KG1 (cell line): Measurements from ENCODE around the gene CRLF2.
"Not testable (repeated sequence)": the region's sequence is repeated elsewhere in the genome, so short reads cannot be mapped to it uniquely, and the experiment has no call there.

ENCODE experiments used
- DNase-seq: peaks from one replicate; lab custom pipeline; 2025; lab: John Stamatoyannopoulos, UW

The CRLF2 gene

GRCh38 chrX:1215123-1215823, 2.8 kb upstream of the CRLF2 start:
- peak; percentile 17 for DNase-seq

- no peak for DNase-seq
These were observed 1.5 kb upstream of the CRLF2 start for GRCh38 chrX:1213971-1214370.

DNA sequence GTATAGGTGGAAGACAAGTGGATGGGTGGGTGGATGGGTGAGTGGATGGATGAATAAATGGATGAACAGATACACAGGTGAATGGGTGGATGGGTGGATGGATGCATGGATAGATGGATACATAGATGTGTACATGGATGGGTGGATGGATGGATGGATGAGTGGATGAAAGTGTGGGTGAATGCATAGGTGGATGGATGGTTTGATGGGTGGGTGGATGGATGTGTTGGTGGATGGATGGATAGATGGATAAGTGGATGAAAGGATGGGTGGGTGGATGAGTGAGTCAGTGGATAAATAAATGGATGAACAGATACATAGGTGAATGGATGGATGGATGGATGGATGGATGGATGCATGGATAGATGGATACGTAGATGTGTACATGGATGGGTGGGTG, 1.6 kb downstream of the CRLF2 start:
- no peak for DNase-seq

DNA sequence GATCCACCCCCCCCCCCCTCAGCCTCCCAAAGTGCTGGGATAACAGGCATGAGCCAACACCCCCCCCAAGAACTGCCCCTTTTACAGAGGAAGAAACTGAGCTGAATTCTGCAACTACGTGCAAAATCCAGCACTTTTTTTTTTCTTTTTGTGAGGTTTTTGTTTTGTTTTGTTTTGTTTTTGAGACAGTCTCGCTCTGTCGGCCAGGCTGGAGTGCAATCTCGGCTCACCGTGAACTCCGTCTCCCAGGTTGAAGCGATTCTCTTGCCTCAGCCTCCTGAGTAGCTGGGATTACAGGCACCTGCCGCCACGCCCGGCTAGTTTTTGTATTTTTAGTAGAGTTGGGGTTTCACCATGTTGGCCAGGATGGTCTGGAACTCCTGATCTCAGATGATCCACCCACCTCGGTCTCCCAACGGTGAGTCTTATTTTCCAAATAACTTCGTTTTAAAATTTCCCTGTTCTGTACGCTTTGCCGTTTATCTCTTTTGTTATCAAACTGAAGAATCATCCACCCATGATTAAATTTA, 4.9 kb downstream of the CRLF2 start:
- no peak for DNase-seq

DNA sequence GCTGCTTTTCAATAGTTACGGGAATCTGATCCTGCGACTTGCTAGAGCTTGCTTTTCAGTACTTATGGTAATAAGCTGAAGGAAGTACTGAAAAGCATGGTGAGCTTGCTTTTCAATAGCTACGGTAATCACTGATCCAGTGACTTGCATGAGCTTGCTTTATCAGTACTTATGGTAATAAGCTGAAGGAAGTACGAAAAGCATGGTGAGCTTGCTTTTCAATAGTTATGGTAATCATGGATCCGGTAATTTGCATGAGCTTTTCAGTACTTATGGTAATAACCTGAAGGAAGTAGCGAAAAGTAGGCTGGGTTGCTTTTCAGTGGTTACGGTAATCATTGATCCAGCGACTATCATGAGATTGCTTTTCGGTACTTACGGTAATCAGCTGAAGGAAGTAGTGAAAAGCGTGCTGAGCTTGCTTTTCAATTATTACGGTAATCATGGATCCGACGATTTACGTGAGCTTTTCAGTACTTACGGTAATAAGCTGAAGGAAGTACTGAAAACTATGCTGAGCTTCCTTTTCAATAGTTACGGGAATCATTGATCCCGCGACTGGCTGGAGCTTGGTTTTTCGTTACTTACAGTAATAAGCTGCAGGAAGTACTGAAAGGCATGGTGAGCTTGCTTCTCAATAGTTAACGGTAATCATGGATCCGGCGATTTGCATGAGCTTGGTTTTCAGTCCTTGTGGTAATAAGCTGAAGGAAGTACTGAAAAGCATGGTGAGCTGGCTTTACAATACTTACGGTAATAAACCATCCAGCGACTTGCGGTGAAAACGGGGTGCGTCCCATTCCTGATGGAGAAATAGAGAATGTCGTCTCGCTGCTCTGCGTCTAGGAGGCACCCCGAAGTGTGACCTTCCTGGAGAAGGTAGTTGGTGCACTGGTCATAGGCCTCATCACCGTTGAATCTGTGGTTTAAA, 6.5 kb downstream of the CRLF2 start:
- DNase-seq = no peak

GRCh38 chrX:1202251-1202650, 10.2 kb downstream of the CRLF2 start:
- DNase-seq = no peak

GRCh38 chrX:1196436-1196835, 16.0 kb downstream of the CRLF2 start:
- DNase-seq = no peak

GRCh38 chrX:1192196-1192595, 20.3 kb downstream of the CRLF2 start:
- DNase-seq = not testable (repeated sequence)

- no peak for DNase-seq
These were observed 21.8 kb downstream of the CRLF2 start for GRCh38 chrX:1190596-1191145.

DNA sequence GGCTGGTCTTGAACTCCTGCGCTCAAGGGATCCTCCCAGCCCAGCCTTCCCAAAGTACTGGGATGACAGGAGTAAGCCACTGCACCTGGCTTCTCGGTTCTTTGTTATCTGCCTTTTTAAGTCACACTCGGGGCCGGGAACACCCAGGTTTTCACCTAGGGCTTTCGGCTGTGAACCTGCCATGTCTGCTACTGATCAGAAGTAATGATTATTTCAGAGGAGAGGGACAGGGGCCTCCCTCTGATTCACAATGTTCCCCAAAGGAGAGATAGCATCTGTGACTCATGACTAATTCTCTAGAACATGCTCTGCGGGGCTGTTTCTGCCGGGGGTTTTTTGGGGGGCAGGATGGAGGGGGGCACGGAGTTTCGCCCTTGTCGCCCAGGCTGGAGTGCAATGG, 26.9 kb downstream of the CRLF2 start:
- DNase-seq = no peak

- DNase-seq = no peak
These were observed 30.2 kb downstream of the CRLF2 start for GRCh38 chrX:1182211-1182610.

DNA sequence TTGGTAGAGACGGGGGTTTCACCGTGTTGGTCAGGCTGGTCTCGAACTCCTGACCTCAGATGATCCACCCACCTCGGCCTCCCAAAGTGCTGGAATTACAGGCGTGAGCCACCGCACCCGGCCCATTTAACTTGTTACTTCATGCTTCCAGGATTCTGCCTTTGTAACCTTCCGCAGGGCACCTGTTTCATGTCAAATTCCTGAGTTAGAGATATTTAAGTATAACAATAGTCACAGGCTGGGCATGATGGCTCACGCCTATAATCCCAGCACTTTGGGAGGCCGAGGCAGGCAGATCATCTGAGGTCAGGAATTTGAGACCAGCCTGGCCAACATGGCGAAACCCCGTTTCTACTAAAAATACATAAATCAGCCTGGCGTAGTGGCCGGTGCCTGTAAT, 30.8 kb downstream of the CRLF2 start:
- DNase-seq = not testable (repeated sequence)

- DNase-seq = no peak
These were observed 31.3 kb downstream of the CRLF2 start for GRCh38 chrX:1181170-1181569.

- DNase-seq = no peak
These were observed 33.8 kb downstream of the CRLF2 start for GRCh38 chrX:1178580-1179057.

DNA sequence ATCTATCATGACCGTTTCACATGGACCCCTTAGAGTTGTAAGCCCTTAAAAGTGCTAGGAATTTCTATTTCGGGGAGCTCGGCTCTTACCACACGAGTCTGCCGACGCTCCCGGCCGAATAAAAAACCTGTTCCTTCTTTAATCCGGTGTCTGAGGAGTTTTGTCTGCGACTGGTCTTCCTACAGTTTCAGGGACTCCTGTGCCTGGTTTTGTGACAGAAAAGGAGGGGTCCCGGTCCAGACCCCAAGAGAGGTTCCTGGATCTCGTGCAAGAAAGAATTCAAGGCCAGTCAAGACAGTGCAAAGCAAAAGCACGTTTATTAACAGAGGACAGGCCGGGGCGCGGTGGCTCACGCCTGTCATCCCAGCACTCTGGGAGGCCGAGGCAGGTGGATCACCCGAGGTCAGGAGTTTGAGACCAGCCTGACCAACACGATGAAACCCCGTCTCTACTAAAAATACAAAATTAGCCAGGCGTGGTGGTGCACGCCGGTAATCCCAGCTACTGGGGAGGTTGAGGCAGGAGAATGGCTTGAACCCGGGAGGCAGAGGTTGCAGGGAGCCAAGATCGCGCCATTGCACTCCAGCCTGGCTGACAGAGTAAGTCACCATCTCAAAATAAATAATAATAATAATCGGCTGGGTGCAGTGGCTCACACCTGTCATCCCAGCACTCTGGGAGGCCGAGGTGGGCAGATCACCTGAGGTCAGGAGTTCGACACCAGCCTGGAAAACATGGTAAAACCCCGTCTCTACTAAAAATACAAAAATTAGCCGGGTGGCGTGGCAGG, 35.7 kb downstream of the CRLF2 start:
- not testable (repeated sequence) for DNase-seq

GRCh38 chrX:1174609-1175545, 37.6 kb downstream of the CRLF2 start:
- DNase-seq = not testable (repeated sequence)

DNA sequence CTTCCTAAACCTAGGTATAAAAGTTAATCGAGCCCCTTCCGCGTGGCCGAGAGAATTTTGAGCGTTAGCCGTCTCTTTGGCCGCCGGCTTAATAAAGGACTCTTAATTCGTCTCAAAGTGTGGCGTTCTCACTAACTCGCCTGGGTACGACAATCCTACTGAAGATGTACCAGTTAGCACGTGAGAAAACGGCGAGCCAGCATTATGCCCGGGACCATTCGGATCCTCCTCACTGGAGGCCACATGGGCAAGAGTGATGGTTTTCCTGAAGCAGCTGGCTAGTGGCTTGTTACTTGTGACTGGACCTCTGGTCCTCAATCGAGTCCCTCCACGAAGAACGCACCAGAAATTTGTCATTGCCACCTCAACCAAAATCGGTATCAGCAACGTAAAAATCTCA, 39.0 kb downstream of the CRLF2 start:
- DNase-seq = not testable (repeated sequence)

- no peak for DNase-seq
These were observed 40.0 kb downstream of the CRLF2 start for GRCh38 chrX:1172496-1172895.

DNA sequence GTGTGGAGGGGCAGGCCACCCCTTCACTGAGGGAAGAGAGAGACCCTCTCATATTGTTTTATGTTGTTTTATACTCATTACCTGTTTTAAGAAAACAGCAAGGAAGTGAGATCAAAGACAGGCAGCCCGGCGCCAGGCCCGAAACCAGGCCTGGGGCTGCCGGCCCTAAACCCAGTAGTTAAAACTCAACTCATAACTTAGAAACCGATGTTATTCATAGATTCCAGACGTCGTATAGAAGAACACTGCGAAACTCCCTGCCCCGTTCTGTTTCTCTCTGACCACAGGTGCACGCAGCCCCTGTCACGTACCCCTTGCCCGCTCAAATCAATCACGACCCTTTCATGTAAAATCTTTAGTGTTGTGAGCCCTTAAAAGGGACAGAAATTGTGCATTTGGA, 40.5 kb downstream of the CRLF2 start:
- DNase-seq = not testable (repeated sequence)

GRCh38 chrX:1170243-1170642, 42.2 kb downstream of the CRLF2 start:
- DNase-seq = no peak

DNA sequence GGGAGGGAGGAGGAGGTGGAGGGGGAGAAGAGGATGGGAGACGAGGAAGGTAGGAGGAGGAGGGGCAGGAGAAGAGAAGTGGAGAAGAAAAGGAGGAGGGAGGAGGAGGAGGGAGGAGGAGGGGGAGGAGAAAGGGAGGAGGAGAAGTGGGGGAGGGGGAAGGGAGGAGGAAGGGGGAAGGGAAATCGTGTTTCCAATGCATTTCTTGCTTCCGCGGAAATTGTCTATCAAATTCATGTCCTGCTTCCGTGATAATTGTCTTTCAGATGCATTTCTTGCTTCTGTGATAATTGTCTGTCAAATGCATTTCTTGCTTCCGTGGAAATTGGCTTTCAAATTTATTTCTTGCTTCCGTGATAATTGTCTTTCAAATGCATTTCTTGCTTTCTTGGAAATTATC, 43.3 kb downstream of the CRLF2 start:
- DNase-seq = no peak
